ENCODE measurements around the gene PAK4.
"Not testable (repeated sequence)": the region's sequence is repeated elsewhere in the genome, so short reads cannot be mapped to it uniquely, and the experiment has no call there.

Gene PAK4

DNA sequence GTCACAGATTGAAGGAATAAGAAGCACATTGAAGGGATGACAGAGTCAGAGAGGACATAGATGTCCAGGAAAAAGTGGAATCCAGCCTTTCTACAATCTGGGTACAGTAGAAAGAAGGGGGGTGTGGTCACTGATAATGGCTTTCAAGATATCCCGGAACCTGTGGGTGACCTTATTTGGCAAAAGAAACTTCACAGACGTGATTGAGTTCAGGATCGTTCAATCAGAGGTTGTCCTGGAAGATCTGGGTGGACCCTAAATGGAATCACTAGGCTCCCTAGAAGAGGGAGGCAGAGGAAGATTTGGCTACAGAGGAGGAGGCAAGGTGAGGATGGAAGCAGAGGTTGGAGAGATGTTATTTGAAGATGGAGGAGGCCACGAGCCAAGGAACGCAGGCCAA lies 91.5 kb downstream of the PAK4 start:
- no peak for DNase-seq

DNA sequence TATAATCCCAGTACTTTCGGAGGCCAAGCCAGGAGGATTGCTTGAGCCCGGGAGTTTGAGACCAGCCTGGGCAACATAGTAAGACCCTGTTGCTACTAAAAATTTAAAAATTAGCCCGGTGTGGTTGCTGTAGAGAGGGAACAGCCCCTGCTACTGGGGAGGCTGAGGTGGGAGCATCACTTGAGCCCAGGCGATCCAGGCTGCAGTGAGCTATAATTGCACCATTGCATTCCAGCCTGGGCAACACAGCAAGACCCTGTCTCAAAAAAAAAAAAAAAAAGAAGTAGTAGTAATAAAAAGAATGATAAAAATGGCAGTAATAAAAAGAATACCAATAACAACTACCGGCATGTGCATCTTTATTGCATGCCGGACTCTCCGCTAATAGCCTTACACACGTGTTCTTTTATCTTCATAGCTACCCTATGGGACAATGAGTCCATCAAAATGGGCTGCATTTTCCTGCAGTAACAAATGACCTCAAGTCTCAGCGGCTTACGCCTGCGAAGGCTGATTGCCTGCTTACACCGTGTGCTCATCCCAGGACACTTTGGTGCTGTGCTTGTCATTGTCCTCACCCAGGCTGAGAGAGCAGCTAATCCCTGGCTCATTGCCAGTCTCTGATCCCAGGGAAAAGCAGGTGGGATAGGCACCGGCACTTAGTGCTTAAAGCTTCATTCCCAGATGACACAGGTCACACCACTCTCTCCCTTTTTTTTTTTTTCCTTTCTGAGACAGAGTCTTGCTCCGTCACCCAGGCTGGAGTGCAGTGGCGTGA lies 92.8 kb downstream of the PAK4 start:
- DNase-seq: no peak

DNA sequence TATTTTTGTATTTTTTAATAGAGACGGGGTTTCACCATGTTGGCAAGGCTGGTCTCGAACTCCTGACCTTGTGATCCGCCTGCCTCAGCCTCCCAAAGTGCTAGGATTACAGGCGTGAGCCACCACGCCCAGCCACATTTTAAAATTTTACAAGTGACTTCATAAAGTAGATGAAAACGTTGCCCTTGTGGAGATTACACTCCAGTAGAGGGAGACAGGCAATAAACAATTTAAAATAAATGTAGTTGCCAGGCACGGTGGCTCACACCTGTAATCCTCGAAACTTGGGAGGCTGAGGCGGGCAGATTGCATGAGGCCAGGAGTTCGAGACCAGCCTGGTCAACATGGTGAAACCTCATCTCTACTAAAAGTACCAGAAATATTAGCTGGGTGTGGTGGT lies 93.5 kb downstream of the PAK4 start:
- DNase-seq: not testable (repeated sequence)

DNA sequence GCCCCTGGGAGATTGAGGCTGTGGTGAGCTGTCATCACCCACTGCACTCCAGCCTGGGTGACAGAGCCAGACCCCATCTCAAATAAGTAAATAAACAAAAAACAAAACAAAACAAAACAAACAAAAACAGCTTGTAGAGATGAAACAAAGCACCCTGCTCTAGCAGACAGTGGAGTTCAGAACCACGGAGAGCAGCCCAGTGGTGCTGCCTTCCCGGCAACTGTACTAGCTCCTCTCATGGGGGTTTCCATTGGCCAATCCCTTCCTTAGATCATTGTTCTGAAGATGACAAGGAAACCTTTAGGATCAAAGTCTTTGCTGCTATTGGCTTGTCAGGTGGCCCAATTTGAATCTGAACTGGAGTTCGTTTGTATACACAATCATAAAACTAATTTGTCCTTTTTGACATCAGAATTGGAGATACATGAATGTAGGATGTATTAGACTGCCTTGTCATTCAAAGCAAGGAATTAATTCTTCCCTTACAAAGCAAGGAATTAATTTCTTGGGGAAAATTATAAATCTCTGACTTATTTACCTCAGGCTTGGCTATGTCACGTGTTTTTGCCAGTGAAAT lies 98.2 kb downstream of the PAK4 start:
- DNase-seq: no peak

DNA sequence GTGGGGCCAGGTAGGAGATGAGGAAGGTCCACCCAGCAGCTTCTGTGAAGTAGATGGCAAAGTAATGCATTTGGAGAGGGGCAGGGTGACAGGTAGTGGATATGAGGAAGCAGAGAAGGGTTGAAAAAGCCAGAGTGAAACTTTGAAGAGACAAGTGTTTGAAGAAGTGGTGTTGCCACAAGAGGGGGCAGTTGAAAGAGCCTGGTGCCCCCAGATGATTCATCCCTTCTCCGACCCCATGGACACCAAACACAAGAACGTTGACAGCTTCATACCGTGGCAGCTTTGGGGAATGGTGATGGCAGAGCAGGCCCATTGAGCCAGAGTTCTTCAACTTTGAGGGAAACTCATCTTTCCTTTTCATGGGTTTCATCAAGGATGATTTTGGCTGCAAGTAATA lies 99.3 kb downstream of the PAK4 start:
- DNase-seq: no peak
